OCI-LY3 (cell line): ENCODE measurements around the gene CASK.

Experiments
- CTCF ChIP-seq: fragments of 200-600, 300-600 bp; sonication (generic); IDR thresholded peaks from 2 replicates; pipeline ENCODE4 v1.5.1; 2014; ENCODE audit warnings: antibody characterized with exemption, low read length, low read depth
- EZH2phosphoT487 ChIP-seq: fragments of 200-600 bp; shearing (Covaris generic); IDR thresholded peaks from 2 replicates; pipeline ENCODE4 v1.6.1; 2018; ENCODE audit warnings: antibody characterized with exemption, mixed run types, low read depth

GRCh38 chrX:41912923-41913322 lies 10.4 kb downstream of the CASK start:
- no peak for TF ChIP-seq CTCF
- TF ChIP-seq EZH2phosphoT487: no peak
